Measurements from ENCODE around the gene THADA.

THADA gene

DNA sequence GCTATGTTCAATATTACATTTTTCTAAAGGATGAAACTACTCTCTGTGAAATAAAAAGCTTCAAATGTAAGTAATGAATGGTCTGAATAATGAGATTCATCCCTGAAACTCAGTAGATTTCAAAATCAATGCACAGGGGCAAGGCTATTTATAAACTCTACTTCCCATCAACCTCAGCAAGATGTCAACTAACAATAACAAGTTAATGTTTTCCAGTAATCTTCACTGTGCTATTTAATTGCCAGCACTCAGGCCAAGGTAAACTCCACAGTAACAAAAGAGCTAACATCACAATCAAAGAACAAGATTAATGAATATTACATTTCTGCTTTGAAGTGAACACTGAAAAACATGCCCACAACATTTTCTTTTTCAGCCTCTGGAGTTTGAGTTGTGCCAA lies 225.1 kb downstream of the THADA start:
- no peak overlapping the region for H3K4me3 ChIP-seq (ENCODE audit: low read length)
- TF ChIP-seq, protein P1, sequence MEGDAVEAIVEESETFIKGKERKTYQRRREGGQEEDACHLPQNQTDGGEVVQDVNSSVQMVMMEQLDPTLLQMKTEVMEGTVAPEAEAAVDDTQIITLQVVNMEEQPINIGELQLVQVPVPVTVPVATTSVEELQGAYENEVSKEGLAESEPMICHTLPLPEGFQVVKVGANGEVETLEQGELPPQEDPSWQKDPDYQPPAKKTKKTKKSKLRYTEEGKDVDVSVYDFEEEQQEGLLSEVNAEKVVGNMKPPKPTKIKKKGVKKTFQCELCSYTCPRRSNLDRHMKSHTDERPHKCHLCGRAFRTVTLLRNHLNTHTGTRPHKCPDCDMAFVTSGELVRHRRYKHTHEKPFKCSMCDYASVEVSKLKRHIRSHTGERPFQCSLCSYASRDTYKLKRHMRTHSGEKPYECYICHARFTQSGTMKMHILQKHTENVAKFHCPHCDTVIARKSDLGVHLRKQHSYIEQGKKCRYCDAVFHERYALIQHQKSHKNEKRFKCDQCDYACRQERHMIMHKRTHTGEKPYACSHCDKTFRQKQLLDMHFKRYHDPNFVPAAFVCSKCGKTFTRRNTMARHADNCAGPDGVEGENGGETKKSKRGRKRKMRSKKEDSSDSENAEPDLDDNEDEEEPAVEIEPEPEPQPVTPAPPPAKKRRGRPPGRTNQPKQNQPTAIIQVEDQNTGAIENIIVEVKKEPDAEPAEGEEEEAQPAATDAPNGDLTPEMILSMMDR (IDR thresholded peaks at IDR 0.05; ENCODE audit: low read depth, low read length, poor library complexity, severe bottlenecking) = no peak
- no peak for TF ChIP-seq EZH2phosphoT487 (IDR thresholded peaks at IDR 0.05; ENCODE audit: borderline replicate concordance, low read length)
- H3K36me3 ChIP-seq (ENCODE audit: control insufficient read depth, low read length) = no peaks in the 10 kb centered on the region
- H3K4me1 ChIP-seq (ENCODE audit: control insufficient read depth, low read length) = no peaks in the 10 kb centered on the region
- no peaks in the 10 kb centered on the region for H3F3A ChIP-seq (ENCODE audit: control insufficient read depth, insufficient read depth)
- H3K27me3 ChIP-seq (ENCODE audit: control insufficient read depth, low read length) = no peaks in the 10 kb centered on the region
- no peak overlapping the region for H3K27ac ChIP-seq (ENCODE audit: low read depth, low read length)
- no peaks in the 10 kb centered on the region for H3K9me2 ChIP-seq (replicated peaks; ENCODE audit: control insufficient read depth, low read length)
- no peaks in the 10 kb centered on the region for H4K20me1 ChIP-seq (ENCODE audit: control insufficient read depth, insufficient read depth, low read depth, low read length)
- H3K4me2 ChIP-seq (ENCODE audit: low read length) = no peak overlapping the region
- no peaks in the 10 kb centered on the region for H3K79me2 ChIP-seq (ENCODE audit: control insufficient read depth, low read length)
- H3K9me3 ChIP-seq (ENCODE audit: control insufficient read depth, insufficient read depth, low read length) = no peaks in the 10 kb centered on the region

DNA sequence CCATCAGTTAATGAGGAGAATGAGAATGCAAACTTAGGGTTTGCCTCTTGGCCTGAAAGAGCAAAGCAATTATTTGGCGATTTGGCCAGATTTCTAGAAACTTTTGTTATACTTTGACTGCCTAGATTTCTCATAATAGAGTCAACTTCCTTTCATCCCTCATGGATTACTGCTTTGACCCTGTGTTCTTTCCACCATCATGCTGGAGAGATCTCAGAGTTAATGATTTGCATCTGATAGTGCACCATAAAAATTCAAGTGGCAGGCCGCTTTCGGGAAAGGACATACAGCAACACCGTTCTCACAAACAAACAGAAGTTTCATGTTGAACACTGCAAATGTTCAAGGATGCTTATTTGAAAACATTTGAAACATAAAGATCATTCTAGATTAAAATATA lies 225.7 kb downstream of the THADA start:
- H3K9me2 ChIP-seq (replicated peaks; ENCODE audit: control insufficient read depth, low read length) = no peaks in the 10 kb centered on the region
- no peaks in the 10 kb centered on the region for H3K27me3 ChIP-seq (ENCODE audit: control insufficient read depth, low read length)
- H3F3A ChIP-seq (ENCODE audit: control insufficient read depth, insufficient read depth) = no peaks in the 10 kb centered on the region
- no peak overlapping the region for H3K27ac ChIP-seq (ENCODE audit: low read depth, low read length)
- no peaks in the 10 kb centered on the region for H3K36me3 ChIP-seq (ENCODE audit: control insufficient read depth, low read length)
- H3K4me3 ChIP-seq (ENCODE audit: low read length) = no peak overlapping the region
- no peaks in the 10 kb centered on the region for H3K4me1 ChIP-seq (ENCODE audit: control insufficient read depth, low read length)
- no peaks in the 10 kb centered on the region for H3K9me3 ChIP-seq (ENCODE audit: control insufficient read depth, insufficient read depth, low read length)
- TF ChIP-seq, protein P1 (IDR thresholded peaks at IDR 0.05; ENCODE audit: low read depth, low read length, poor library complexity, severe bottlenecking) = no peak
- no peak for TF ChIP-seq EZH2phosphoT487 (IDR thresholded peaks at IDR 0.05; ENCODE audit: borderline replicate concordance, low read length)
- no peak overlapping the region for H3K4me2 ChIP-seq (ENCODE audit: low read length)
- H3K79me2 ChIP-seq (ENCODE audit: control insufficient read depth, low read length) = no peaks in the 10 kb centered on the region
- H4K20me1 ChIP-seq (ENCODE audit: control insufficient read depth, insufficient read depth, low read depth, low read length) = no peaks in the 10 kb centered on the region

GRCh38 chr2:43368483-43369385 lies 227.1 kb downstream of the THADA start:
- no peaks in the 10 kb centered on the region for H3K4me1 ChIP-seq (ENCODE audit: control insufficient read depth, low read length)
- no peak overlapping the region for H3K27ac ChIP-seq (ENCODE audit: low read depth, low read length)
- no peaks in the 10 kb centered on the region for H3K36me3 ChIP-seq (ENCODE audit: control insufficient read depth, low read length)
- no peaks in the 10 kb centered on the region for H3K9me2 ChIP-seq (replicated peaks; ENCODE audit: control insufficient read depth, low read length)
- no peaks in the 10 kb centered on the region for H3K9me3 ChIP-seq (ENCODE audit: control insufficient read depth, insufficient read depth, low read length)
- H4K20me1 ChIP-seq (ENCODE audit: control insufficient read depth, insufficient read depth, low read depth, low read length) = no peaks in the 10 kb centered on the region
- no peaks in the 10 kb centered on the region for H3K27me3 ChIP-seq (ENCODE audit: control insufficient read depth, low read length)
- H3K4me3 ChIP-seq (ENCODE audit: low read length) = no peak overlapping the region
- no peaks in the 10 kb centered on the region for H3F3A ChIP-seq (ENCODE audit: control insufficient read depth, insufficient read depth)
- H3K79me2 ChIP-seq (ENCODE audit: control insufficient read depth, low read length) = no peaks in the 10 kb centered on the region
- TF ChIP-seq EZH2phosphoT487 (IDR thresholded peaks at IDR 0.05; ENCODE audit: borderline replicate concordance, low read length) = no peak
- TF ChIP-seq, protein P1 (IDR thresholded peaks at IDR 0.05; ENCODE audit: low read depth, low read length, poor library complexity, severe bottlenecking) = no peak
- H3K4me2 ChIP-seq (ENCODE audit: low read length) = no peak overlapping the region

All from DOHH2 (cell line).